Hematopoietic multipotent progenitor cell treated with erythropoietin and hydrocortisone succinate and interleukin-3 and kit ligand, for 17 days (in vitro differentiated cells): ENCODE data around the gene SIM2.
"Not testable (repeated sequence)": the region's sequence is repeated elsewhere in the genome, so short reads cannot be mapped to it uniquely, and the experiment has no call there.

Experiments
- DNase-seq: peaks from one replicate; pipeline ENCODE4 v3.0.0-alpha.2; 2015; ENCODE audit warnings: low spot score

SIM2 gene

GRCh38 chr21:36698981-36699545, at the start of gene SIM2:
SIM2 (plus strand) TSS chr21:36699115; CDS start chr21:36699747, 632 bp downstream.
- DNase-seq: no peak

GRCh38 chr21:36654324-36654723, 44.6 kb upstream of the SIM2 start:
- no peak for DNase-seq

- DNase-seq: no peak
Measured at GRCh38 chr21:36654796-36655325, 44.1 kb upstream of the SIM2 start.

GRCh38 chr21:36656138-36656537, 42.8 kb upstream of the SIM2 start:
- DNase-seq: no peak

GRCh38 chr21:36657290-36657689, 41.6 kb upstream of the SIM2 start:
- not testable (repeated sequence) for DNase-seq

GRCh38 chr21:36657999-36658398, 40.9 kb upstream of the SIM2 start:
- no peak for DNase-seq

GRCh38 chr21:36658926-36659325, 40.0 kb upstream of the SIM2 start:
- no peak for DNase-seq

GRCh38 chr21:36661511-36662309, 37.2 kb upstream of the SIM2 start:
- DNase-seq: no peak

- no peak for DNase-seq
Measured at GRCh38 chr21:36663033-36663855, 35.7 kb upstream of the SIM2 start.

GRCh38 chr21:36664662-36664990, 34.3 kb upstream of the SIM2 start:
- no peak for DNase-seq

- no peak for DNase-seq
Measured at GRCh38 chr21:36665806-36666205, 33.1 kb upstream of the SIM2 start.

GRCh38 chr21:36668713-36669112, 30.2 kb upstream of the SIM2 start:
- no peak for DNase-seq

- DNase-seq: no peak
Measured at GRCh38 chr21:36671836-36672235, 27.1 kb upstream of the SIM2 start.

GRCh38 chr21:36672296-36672695, 26.6 kb upstream of the SIM2 start:
- DNase-seq: not testable (repeated sequence)

GRCh38 chr21:36672737-36673136, 26.2 kb upstream of the SIM2 start:
- no peak for DNase-seq

- no peak for DNase-seq
Measured at GRCh38 chr21:36676039-36676950, 22.6 kb upstream of the SIM2 start.

- no peak for DNase-seq
Measured at GRCh38 chr21:36677443-36677842, 21.5 kb upstream of the SIM2 start.

GRCh38 chr21:36678538-36678937, 20.4 kb upstream of the SIM2 start:
- DNase-seq: no peak

- no peak for DNase-seq
Measured at GRCh38 chr21:36681117-36681631, 17.7 kb upstream of the SIM2 start.

- no peak for DNase-seq
Measured at GRCh38 chr21:36684957-36685714, 13.8 kb upstream of the SIM2 start.

- no peak for DNase-seq
Measured at GRCh38 chr21:36686955-36687354, 12.0 kb upstream of the SIM2 start.
